Mucosa of gallbladder (tissue), 1 donor: ENCODE measurements around the gene MMEL1. TPM values are rescaled to one million over a fixed set of nuclear protein-coding genes. Genes with fewer than 3 reads are reported as not detected.
"Not testable (repeated sequence)": the region's sequence is repeated elsewhere in the genome, so short reads cannot be mapped to it uniquely, and the experiment has no call there.

Experiments used
- DNase-seq: peaks from one replicate; pipeline ENCODE4 v3.0.0-alpha.2; 2020; ENCODE audit warnings: low spot score
- total RNA-seq: library from RNA; stranded (reverse); gene quantifications from one replicate; pipeline ENCODE4 v1.2.1, GENCODE V29; 2021
- donor health status: DM: no; HTN: no; CAD: no.

Gene MMEL1
- total RNA-seq, 1 donor from 2014 or later, result 22.9 TPM

DNA sequence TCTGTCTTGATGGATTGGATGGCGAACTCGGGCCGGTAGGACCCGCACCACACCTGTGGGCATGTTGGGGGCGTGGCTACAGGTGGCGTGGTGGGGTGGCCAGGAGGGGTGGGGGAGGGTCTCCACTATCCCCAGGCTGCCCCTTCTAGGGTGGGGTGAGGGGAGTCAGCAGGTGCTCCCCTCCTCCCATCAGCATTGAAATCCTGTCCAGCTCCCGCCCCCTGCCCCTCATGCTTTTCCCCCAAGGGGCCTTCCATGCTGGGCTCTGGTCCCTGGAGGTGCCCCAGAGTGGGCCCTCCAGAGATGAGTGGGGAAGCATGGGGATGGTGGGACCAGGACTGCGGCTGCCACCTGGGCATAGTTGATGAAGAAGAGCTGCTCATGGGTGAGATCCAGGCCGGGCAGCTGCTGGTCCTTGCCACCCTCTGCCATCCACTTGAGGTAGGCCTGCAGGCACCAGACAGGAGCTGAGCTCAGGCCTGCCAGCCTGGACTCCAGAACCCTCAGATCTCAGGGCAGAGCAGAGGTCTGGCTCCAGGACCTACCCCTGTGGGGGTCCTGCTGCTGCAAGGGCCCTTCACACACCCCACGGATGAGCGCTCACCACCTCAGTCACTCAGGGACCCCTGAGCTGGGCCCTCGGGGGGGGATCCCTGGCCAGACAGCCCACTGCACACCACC is 41.1 kb downstream of the MMEL1 start:
- no peak for DNase-seq

GRCh38 chr1:2591233-2591580 is 41.6 kb downstream of the MMEL1 start:
- DNase-seq, result no peak

DNA sequence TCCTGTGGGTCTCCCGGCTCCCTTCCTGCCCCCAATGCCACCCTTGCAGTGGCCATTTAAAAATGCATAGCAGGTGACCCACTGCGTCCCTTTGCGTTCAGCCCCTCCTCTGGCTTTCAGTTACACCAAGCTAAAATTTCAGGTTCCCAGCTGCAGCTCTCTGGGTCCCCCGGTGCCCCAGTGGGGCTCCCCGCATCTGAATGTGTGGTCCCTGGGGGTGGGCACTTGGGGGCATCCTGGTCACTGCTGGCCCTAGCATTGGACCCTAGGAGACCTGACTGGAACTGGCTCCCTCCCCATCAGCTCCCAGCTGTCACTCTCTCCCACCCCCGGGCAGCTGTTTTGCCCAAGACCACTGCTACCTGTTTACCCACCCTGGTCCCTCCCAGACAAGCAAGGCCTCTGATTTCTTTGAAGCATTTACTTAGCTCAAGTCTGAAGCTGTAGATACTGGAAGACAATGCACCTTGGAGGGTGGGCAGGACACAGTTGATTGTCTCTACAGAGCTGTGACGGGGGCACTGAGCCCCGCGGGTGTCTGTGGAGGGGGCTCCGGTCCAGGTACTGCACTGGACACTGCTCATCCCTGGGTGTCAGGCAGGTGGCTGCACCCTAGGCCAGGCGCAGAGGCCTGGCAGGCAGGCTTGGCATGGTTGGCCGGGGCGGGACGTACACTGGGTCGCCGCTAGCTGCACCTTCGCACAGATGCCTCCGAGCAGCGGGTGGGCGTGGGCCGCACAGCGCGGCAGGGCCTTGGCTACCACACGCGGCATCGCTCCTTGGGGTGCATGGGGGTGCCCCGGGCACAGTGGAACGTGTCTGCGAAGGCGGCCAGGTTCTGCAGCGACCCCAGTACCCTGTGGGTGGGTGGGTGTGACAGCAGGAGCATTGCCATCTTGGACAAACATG is 42.3 kb downstream of the MMEL1 start:
- no peak for DNase-seq

DNA sequence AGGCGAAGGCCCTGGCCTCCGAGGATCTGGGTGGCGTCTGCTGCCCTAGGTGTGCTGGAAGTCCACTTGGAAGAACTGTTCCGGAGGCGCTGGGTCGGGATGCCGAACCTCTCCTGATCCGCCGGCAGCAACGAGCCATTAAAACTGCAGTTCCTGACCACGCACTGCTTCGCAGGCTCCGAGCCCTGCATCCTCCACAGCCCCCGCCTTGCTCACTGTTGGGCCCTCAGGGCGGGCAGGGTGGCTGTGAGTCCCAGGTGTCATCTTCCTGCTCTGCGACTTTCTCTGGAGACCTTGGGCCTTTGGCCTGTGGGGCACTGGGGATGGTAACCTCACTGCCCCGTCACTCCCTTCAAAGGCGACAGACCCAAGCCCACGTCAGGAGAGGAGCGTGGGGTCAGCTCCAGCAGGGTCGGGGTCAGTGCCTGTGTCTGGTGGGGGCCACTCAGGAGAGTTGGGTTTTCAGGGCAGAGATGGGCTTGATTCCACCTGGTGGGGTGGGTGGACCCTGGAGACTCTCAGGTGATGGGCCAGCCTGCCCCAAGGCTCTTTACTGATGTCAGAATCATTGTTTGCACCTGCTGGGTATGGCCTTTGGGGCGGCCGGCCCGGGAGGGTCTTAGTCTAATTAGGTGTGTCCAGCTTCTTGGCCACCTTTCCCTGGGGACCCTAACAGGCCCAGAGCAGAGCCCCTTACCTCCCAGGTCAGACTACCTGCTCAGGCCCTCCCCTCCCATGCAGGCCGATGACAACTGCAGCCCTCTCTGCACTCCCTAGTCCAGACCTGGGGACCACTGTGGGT is 43.2 kb downstream of the MMEL1 start:
- no peak for DNase-seq

GRCh38 chr1:2588661-2589430 is 44.0 kb downstream of the MMEL1 start:
- no peak for DNase-seq

DNA sequence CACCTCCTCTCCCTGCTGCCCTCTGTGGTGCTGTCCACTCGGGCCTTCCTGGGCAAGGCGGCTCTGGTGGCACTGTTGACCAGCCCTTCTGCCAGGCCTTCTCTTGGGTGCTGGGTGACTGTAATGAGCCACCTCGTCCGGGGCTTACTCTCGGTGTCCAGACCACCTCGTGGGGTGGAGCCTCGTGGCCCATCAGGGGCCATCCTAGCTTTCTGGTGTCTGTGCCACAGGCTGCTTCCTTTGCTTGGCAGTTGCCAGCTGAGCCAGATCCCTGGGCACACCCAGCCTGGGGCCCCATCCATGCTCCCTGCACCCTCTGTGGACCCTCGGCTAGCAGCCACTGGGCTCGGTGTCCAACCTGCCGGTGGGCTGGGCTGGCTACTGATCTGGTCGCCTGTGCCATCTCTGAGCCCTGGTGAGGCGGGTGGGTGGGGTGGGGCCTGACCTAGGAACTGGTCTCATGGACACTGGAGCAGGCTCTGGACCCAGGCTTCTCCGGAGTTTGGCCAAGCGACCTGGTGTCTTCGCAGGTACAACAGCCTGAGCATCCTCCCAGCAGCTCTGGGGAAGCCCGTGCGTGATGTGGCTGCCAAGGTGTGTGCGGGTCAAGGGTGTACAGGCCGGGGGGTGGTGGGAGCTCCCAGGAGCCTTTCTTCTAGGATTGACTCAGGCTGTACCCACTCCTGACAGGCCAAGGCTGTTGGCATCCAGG is 44.8 kb downstream of the MMEL1 start:
- DNase-seq, result no peak

- no peak for DNase-seq
Measured at GRCh38 chr1:2587071-2587859, 45.6 kb downstream of the MMEL1 start.

DNA sequence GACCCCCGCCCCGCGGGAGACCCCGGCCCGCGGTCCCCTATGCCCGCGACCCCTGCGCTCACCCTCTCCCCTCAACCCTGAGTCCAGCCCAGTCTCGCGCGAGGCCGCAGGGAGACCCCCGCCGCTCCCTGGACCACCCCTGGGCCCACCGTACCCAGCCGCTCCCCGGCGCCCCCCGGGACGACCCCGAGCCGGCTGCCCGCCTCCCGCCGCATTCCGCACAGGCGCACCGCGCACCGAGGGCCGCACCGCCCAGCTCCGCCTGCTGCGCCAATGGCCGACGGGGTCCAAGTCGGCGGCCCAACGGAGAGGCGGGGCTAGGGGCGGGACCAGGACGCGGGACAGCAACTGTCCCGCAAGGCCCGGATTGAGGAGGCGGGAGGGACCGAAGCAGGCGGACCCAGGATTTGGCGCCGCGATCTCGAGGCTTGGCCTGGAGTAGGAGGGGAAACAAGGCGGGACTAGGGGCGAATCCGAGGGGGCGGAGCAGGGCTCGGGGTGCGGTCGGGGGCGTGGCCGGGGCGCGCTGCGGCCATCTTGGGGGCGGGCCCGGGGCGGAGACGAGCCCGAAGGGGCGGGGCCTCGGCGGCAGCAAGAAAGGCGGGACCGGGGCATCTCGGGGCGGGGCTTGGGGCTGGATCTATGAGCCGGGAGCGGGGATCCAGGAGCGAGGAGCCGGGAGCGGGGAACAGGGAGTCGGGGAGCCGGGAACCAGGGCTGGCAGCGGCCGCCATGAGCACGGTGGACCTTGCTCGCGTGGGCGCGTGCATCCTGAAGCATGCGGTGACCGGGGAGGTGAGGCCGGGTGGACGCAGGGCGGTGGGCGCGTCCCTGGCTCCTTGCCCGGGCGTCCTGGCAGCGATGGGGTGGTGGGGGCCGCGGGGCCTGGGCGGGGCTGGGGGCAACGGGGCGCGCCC is 46.4 kb downstream of the MMEL1 start, which contains the start of gene PRXL2B:
Gene PRXL2B (plus strand): TSS at position 624 of the 917 bp plus-strand sequence. CDS start 109 bp downstream, at position 733.
- DNase-seq, result peak; percentile 99

DNA sequence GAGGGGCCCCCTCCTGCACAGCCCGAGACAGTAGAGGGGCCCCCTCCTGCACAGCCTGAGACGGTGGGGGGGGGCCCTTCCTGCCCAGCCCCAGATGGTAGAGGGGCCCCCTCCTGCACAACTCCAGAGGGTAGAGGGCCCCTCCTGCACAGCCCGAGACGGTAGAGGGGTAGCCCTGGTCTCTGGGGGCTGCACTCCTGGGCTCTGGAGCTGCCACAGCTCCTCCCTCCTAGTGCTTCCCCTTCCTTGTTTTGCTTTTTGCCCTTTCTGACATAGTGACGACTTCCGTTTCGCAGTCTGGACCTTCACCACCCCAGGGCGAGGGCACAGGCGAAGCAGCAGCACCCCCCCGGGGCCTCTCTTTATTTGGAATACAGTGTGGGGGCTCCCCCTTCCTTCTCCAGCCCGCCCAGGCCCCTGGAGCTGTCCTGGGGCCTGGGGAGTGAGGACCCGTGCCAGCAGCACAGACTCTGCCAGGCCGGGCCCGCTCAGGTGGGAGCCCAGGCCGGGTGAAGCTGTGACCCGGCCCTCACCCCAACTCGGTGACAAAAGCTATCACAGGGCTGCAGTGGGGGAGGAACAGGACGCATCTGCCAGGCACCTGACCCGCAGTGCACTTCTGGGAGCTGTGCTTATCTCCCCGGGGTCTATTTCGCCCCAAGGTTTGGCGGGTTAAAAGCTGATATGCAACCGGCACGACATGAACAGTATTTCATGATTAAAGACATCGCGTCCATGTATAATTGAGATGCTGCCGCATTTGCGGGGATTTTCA is 47.3 kb downstream of the MMEL1 start:
- DNase-seq, result peak; percentile 70

DNA sequence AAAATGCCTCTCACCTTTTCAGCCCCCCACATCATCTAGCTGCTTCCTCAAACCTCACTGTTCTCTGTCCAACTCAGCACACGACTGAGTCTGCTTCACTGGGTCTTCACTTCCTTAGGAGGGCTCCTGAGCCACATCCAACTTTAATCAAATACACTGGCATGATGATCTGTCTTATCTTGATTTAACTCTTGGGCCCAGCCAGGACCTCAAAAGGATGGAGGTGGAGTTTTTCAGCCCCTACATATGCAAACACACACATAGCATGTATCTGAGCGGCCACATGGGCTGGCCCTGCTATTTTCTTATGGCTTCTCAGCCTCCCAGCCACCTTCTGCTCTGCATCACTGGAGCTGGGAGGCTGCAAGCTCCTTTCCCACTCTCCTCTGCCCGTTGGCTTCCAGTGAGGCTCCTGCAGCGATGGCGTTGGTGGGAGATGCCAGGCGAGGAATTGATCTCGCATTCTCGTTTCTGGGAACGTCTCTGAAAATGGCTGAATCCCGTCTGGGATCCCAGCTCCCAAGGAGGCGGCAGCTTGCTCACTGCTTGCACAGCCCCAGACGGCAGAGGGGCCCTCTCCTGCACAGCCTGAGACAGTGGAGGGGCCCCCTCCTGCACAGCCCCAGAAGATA is 48.0 kb downstream of the MMEL1 start:
- no peak for DNase-seq

GRCh38 chr1:2583871-2584351 is 48.9 kb downstream of the MMEL1 start:
- DNase-seq, result peak; percentile 73

DNA sequence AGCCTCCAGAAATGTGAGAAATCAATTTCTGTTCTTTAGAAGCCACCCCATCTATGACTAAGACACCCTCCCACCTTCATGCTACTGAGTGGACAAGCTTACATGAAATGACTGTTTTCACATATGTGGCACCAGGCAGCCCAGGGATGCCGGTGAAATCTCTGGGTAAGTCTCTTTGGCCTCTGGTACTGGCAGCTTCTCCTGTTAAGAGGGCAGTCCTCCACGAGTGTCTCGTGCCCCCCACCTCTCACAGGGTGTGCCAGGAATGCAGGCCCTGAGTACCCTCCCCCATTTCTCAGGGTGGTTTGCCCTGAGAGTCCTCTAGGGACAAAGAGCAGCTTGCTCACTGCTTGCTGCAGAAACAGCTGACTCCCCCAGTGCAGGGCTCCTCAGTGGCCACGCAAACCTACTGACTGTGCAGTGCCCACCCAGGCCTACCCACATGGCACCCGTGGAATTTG is 49.5 kb downstream of the MMEL1 start:
- DNase-seq, result no peak

- DNase-seq, result no peak
Measured at GRCh38 chr1:2582391-2582790, 50.4 kb downstream of the MMEL1 start.

- no peak for DNase-seq
Measured at GRCh38 chr1:2580691-2581090, 52.1 kb downstream of the MMEL1 start.

- DNase-seq, result no peak
Measured at GRCh38 chr1:2578758-2579118, 54.1 kb downstream of the MMEL1 start.

- DNase-seq, result not testable (repeated sequence)
Measured at GRCh38 chr1:2577565-2578075, 55.2 kb downstream of the MMEL1 start.
